COR-L47 (cell line): ENCODE results near the gene SYTL2.

Experiments
- DNase-seq: peaks from one replicate; lab custom pipeline; 2025; lab: John Stamatoyannopoulos, UW

The SYTL2 gene

GRCh38 chr11:85725510-85726258 lies 85.3 kb downstream of the SYTL2 start:
- no peak for DNase-seq

- no peak for DNase-seq
These were observed 86.0 kb downstream of the SYTL2 start for GRCh38 chr11:85724748-85725465.

- no peak for DNase-seq
These were observed 87.9 kb downstream of the SYTL2 start for GRCh38 chr11:85723088-85723487.

- no peak for DNase-seq
These were observed 89.8 kb downstream of the SYTL2 start for GRCh38 chr11:85721191-85721590.

DNA sequence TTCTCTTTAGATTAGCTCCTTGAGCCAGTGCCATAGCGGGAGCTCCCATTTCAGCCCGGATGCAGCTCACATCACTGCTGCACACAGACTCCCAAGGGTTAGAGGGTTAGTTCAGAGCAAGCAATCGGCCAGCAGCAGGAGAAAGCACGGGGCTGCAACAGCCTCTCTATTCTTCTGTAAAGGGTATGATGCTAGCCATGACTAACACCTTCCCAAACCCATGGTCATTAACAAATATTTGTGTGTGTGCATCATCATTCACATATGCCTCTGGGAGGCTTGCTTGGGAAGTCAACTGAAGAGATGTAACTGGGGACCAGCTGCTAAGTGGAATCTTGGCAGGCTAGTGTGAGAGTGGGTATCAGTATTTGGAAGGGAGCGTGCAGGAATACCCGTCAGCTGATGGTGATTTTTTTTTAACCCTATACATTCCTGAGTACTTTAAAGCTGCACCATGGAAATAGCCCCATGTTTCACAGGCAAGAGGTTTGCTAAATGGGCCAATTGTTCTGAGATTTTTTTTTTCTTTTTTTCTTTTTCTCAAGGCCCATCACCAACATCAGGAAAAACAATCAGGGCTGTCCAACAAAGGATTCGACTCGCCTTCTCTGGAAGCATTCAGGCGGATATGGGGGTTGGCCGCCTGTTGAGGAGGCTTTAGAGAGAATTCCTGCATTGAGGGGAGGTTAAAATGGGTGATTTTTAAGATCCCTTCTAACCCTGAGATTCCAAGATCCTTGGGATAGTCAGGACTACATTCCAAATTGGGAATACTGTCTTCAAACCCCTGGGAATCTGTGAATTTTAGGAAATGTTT lies 91.7 kb downstream of the SYTL2 start:
- no peak for DNase-seq

- no peak for DNase-seq
These were observed 92.6 kb downstream of the SYTL2 start for GRCh38 chr11:85718126-85718943.

DNA sequence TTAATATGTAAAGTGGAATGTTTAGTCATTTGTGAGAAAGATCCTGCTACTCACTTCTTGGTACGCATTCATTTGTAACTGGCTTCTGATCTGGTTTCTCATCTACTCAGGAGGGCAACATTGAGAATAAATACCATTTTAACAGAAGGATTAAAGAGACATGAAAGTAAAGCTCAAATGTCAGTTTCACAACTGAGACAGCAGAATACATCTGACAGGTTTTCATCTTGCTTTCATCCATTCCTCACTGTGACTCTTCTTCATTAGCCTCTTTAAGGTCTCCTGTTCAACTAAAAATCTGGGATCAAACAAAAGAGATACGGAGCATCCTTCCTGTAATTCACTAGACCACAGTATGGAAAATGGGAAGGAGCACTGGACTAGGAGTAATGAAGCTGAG lies 93.5 kb downstream of the SYTL2 start:
- no peak for DNase-seq

GRCh38 chr11:85712953-85713352 lies 98.0 kb downstream of the SYTL2 start:
- DNase-seq, result no peak

DNA sequence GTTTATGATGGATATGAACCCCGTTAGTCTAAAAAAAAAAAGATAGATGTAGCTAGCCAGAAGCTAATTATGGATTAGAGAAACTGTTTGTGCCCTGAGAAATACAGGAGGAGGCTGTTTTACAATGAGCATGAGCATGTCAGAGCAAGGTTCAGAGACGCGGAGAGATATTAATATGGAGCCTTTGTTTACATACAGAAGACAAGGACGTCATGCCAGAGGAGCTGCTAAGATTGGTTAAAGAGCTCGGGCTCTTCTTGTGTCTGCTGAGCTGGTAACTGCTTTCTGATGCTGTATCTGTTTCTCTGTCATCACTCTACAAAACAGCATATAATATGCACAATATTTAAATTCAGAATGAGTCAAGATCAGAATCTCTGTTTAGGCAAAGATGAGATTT lies 100.0 kb downstream of the SYTL2 start:
- DNase-seq, result no peak

DNA sequence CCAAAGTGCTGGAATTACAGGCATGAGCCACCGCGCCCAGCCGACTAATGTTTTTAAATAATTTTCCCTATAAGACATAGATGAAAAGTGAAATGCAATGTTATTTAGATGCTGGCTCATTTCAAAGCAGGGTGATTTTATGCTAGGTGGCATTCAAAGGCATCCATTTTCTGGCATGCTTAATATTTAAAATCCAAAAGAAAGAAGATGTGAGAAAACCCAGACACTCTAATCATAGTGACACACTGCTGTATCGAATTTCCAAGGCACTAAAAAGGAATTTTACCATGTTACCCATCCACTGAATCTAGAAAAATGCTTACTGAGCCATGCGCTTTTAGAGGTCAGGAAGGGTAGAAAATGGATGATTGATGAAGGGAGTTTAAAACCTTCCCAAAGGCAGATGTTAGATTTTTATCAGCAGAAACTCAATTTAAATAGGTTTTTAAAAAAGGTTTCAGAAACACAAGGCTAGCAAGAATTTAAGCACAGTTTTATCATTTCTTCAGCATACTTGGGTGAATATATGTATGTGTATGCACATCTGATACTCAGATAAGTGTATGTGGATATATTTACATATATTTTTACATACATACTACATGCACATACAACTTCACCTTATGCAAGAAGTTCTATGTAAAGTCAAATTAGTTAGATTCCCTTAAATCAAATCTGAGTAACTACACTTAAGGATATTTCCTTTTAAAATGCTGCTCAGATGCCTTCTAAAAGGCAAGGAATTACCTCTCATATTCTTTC lies 100.8 kb downstream of the SYTL2 start:
- no peak for DNase-seq

DNA sequence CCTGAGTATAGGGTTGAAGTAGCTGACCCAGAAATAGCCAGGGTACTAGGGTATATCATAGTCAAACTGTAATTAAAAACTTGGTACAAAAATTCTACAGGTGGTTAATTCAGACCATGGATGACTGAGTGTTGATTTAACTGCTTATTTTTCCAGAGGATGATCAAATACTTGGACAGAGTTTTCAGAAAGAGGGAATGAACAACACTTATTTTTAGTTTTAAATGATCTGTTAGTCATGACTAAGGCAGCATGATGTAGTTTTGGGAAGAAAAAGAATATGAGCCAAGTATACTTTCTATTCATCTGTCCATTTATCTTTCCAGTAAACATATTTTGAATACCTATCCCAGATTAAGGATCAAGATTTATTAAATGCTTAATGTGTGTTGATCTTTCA lies 105.1 kb downstream of the SYTL2 start:
- DNase-seq, result no peak

DNA sequence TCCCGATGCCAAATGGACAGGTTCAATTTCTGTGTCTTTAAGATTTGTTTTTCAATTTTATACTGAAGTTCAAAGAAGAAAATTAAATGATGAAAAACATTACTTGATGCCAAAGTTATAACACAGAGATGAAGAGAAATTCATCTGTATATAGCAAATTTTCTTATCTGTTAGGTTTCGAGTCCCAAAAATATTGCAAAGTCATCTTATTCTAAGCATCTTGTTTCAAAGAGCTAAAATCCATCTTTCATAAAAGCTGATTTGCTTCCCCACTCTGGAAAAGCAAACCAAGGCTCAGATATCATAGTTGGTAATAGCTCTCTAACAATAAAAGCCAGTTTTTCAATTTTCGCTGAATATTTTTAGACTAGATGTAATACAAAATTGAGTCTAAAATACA lies 106.0 kb downstream of the SYTL2 start:
- DNase-seq, result no peak

DNA sequence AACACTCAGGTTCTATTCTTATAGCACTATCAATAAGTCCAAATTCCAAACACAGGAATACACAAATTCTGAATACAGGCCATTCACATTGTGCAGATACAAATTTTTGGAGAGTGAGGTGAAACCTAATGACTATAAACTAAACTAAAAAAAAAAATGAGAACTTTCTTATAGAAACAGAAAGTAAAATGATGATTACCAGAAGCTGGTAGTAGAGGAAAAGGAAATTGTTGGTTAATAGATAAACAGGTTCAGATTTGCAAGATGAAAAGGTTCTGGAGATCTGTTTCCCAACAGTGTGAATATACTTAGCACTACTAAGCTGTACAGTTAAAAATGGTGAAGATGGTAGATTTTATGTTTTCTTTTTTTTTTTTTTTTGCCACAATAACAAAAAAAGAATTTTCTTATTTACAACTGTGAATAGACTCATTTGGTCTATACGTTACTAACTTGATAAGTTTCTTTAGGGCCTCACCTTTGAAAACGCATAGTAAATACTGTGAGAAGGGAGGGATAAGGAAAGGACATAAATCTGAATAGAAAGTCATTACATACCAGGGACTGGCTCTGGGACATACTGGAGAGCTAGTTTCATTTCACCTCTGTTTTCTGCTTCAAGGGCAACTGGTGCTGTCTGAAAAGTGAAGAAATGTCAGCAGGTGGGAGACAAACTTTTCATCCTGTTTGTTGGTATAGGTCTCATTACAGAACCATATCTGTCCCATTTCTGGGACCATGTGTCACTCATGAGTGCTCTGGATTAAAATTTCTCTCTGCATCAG lies 110.8 kb downstream of the SYTL2 start:
- DNase-seq, result no peak

- no peak for DNase-seq
These were observed 112.7 kb downstream of the SYTL2 start for GRCh38 chr11:85698195-85698594.

GRCh38 chr11:85697747-85698146 lies 113.2 kb downstream of the SYTL2 start:
- DNase-seq, result no peak

- DNase-seq, result no peak
These were observed 115.4 kb downstream of the SYTL2 start for GRCh38 chr11:85695546-85695945.

GRCh38 chr11:85694385-85694980 lies 116.5 kb downstream of the SYTL2 start:
- peak; percentile 45 for DNase-seq

GRCh38 chr11:85685820-85686459 lies 125.0 kb downstream of the SYTL2 start, which contains the start of gene CCDC89:
TSS of gene CCDC89 (minus strand) at chr11:85686195. CDS start at chr11:85686130, 65 bp downstream.
- peak; percentile 96 for DNase-seq

- DNase-seq, result no peak
These were observed 125.7 kb downstream of the SYTL2 start for GRCh38 chr11:85685125-85685819.
